Ectodermal cell (in vitro differentiated cells): ENCODE measurements around the gene CCDC91.

Experiments used
- H3K27ac ChIP-seq: 2 replicates; pipeline ENCODE4 v1.7.0; 2013; ENCODE audit warnings: mild to moderate bottlenecking, low read depth, low read length; ENCODE audit not compliant: insufficient read depth, poor library complexity, severe bottlenecking
- H3K27me3 ChIP-seq: 2 replicates; pipeline ENCODE4 v1.7.0; 2013; ENCODE audit warnings: mild to moderate bottlenecking, low read length; ENCODE audit not compliant: insufficient read depth, control insufficient read depth, poor library complexity, severe bottlenecking
- H3K36me3 ChIP-seq: one replicate; pipeline ENCODE4 v1.7.0; 2013; ENCODE audit warnings: low read length; ENCODE audit not compliant: control insufficient read depth, insufficient read depth
- H3K4me1 ChIP-seq: one replicate; pipeline ENCODE4 v1.7.0; 2013; ENCODE audit warnings: low read length; ENCODE audit not compliant: control insufficient read depth, insufficient read depth
- H3K4me3 ChIP-seq: 2 replicates; pipeline ENCODE4 v1.7.0; 2013; ENCODE audit warnings: low read depth, low read length, control low read depth; ENCODE audit not compliant: insufficient read depth
- H3K9me3 ChIP-seq: 2 replicates; pipeline ENCODE4 v1.7.0; 2013; ENCODE audit warnings: mild to moderate bottlenecking, low read length, moderate library complexity; ENCODE audit not compliant: control insufficient read depth
- WGBS, 2 experiments: methylation state at CpG; one replicate each; pipeline ENCODE4 v1.1.7; 2013; ENCODE audit warnings: missing lambda C conversion rate in 2 of 2; 5-methylcytosine and 5-hydroxymethylcytosine counted together

Gene CCDC91

GRCh38 chr12:28269851-28270250 is 79.6 kb downstream of the CCDC91 start:
- no CpG with 5 or more reads among the region's 1 CpG for whole genome bisulfite sequencing, 2 experiments
- no peaks in the 10 kb centered on the region for H3K27me3 ChIP-seq
- H3K9me3 ChIP-seq = no peaks in the 10 kb centered on the region
- H3K4me3 ChIP-seq = no peak overlapping the region
- H3K27ac ChIP-seq = no peak overlapping the region
- H3K4me1 ChIP-seq = no peaks in the 10 kb centered on the region
- no peaks in the 10 kb centered on the region for H3K36me3 ChIP-seq

GRCh38 chr12:28278499-28278898 is 88.2 kb downstream of the CCDC91 start:
- 80 to 100% methylated on average over 1 of the region's 1 CpG for WGBS, 2 experiments
- H3K4me1 ChIP-seq = no peaks in the 10 kb centered on the region
- H3K27me3 ChIP-seq = no peaks in the 10 kb centered on the region
- H3K4me3 ChIP-seq = no peak overlapping the region
- H3K27ac ChIP-seq = no peak overlapping the region
- H3K9me3 ChIP-seq = no peaks in the 10 kb centered on the region
- no peaks in the 10 kb centered on the region for H3K36me3 ChIP-seq

- H3K36me3 ChIP-seq = no peaks in the 10 kb centered on the region
- no CpG with 5 or more reads among the region's 1 CpG for WGBS, 2 experiments
- H3K9me3 ChIP-seq = no peaks in the 10 kb centered on the region
- no peaks in the 10 kb centered on the region for H3K4me1 ChIP-seq
- no peak overlapping the region for H3K27ac ChIP-seq
- H3K27me3 ChIP-seq = no peaks in the 10 kb centered on the region
- H3K4me3 ChIP-seq = no peak overlapping the region
Observed at GRCh38 chr12:28278960-28279359, 88.7 kb downstream of the CCDC91 start.

GRCh38 chr12:28286352-28286751 is 96.1 kb downstream of the CCDC91 start:
- Histone ChIP-seq H3K4me1 (no peaks in the 10 kb centered on the region), H3K27me3 (no peaks in the 10 kb centered on the region), H3K36me3 (no peaks in the 10 kb centered on the region), H3K4me3 (no peak overlapping the region), H3K27ac (no peak overlapping the region), H3K9me3 (no peaks in the 10 kb centered on the region)

- no peaks in the 10 kb centered on the region for H3K4me1 ChIP-seq
- H3K27me3 ChIP-seq = no peaks in the 10 kb centered on the region
- H3K36me3 ChIP-seq = no peaks in the 10 kb centered on the region
- H3K4me3 ChIP-seq = no peak overlapping the region
- no peaks in the 10 kb centered on the region for H3K9me3 ChIP-seq
- no peak overlapping the region for H3K27ac ChIP-seq
Observed at GRCh38 chr12:28290262-28290661, 100.0 kb downstream of the CCDC91 start.

- Histone ChIP-seq H3K4me3 (no peak overlapping the region), H3K4me1 (no peaks in the 10 kb centered on the region), H3K27me3 (no peaks in the 10 kb centered on the region), H3K27ac (no peak overlapping the region), H3K9me3 (no peaks in the 10 kb centered on the region), H3K36me3 (no peaks in the 10 kb centered on the region)
- WGBS, 2 experiments = 100% methylated on average over 1 to 2 of the region's 2 CpGs
Observed at GRCh38 chr12:28292699-28293098, 102.4 kb downstream of the CCDC91 start.

GRCh38 chr12:28294300-28294699 is 104.0 kb downstream of the CCDC91 start:
- no peaks in the 10 kb centered on the region for H3K27me3 ChIP-seq
- H3K4me1 ChIP-seq = no peaks in the 10 kb centered on the region
- no peak overlapping the region for H3K4me3 ChIP-seq
- 80 to 87% methylated on average over 5 of the region's 6 CpGs for WGBS, 2 experiments
- no peaks in the 10 kb centered on the region for H3K9me3 ChIP-seq
- no peak overlapping the region for H3K27ac ChIP-seq
- no peaks in the 10 kb centered on the region for H3K36me3 ChIP-seq

GRCh38 chr12:28296287-28296686 is 106.0 kb downstream of the CCDC91 start:
- WGBS, 2 experiments = 100% methylated on average over 1 of the region's 2 CpGs

GRCh38 chr12:28303192-28303591 is 112.9 kb downstream of the CCDC91 start:
- H3K4me1 ChIP-seq = no peaks in the 10 kb centered on the region
- 96% methylated on average over 3 of the region's 3 CpGs for WGBS, 2 experiments

More at GRCh38 chr12:28296287-28296686, 106.0 kb downstream of the CCDC91 start:
- Histone ChIP-seq H3K4me3 (no peak overlapping the region), H3K27me3 (no peaks in the 10 kb centered on the region), H3K9me3 (no peaks in the 10 kb centered on the region), H3K36me3 (no peaks in the 10 kb centered on the region), H3K27ac (no peak overlapping the region), H3K4me1 (no peaks in the 10 kb centered on the region)

GRCh38 chr12:28306535-28306934 is 116.3 kb downstream of the CCDC91 start:
- Histone ChIP-seq H3K36me3 (no peaks in the 10 kb centered on the region), H3K27me3 (no peaks in the 10 kb centered on the region), H3K9me3 (no peaks in the 10 kb centered on the region), H3K4me1 (no peaks in the 10 kb centered on the region), H3K27ac (no peak overlapping the region), H3K4me3 (no peak overlapping the region)
- 95 to 100% methylated on average over 1 to 2 of the region's 2 CpGs for WGBS, 2 experiments

More at GRCh38 chr12:28303192-28303591, 112.9 kb downstream of the CCDC91 start:
- H3K4me3 ChIP-seq = no peak overlapping the region
- no peaks in the 10 kb centered on the region for H3K27me3 ChIP-seq
- no peaks in the 10 kb centered on the region for H3K36me3 ChIP-seq
- H3K27ac ChIP-seq = no peak overlapping the region
- no peaks in the 10 kb centered on the region for H3K9me3 ChIP-seq

- H3K36me3 ChIP-seq = no peaks in the 10 kb centered on the region
- H3K9me3 ChIP-seq = no peaks in the 10 kb centered on the region
- WGBS, 2 experiments = 100% methylated on average over 1 to 2 of the region's 2 CpGs
Observed at GRCh38 chr12:28308891-28309290, 118.6 kb downstream of the CCDC91 start.

More at GRCh38 chr12:28308891-28309290, 118.6 kb downstream of the CCDC91 start:
- Histone ChIP-seq H3K4me3 (no peak overlapping the region), H3K27ac (no peak overlapping the region), H3K27me3 (no peaks in the 10 kb centered on the region), H3K4me1 (no peaks in the 10 kb centered on the region)
